Activated naive CD8-positive, alpha-beta T cell treated with anti-CD3 and anti-CD28 coated beads, Interleukin-2, amount 10 ng/mL, durations not matched to agents 7 days and 5 days (primary cell): ENCODE data around the gene SHROOM1. TPM values are rescaled to one million over a fixed set of nuclear protein-coding genes. Genes with fewer than 3 reads are reported as not detected.

ENCODE experiments used
- ATAC-seq: fragments of 150-1000 bp; cut with Tn5 transposase; one replicate; pipeline ENCODE4 v1.10.0; 2021; ENCODE audit warnings: low read depth, moderate library complexity
- POLR2A ChIA-PET: fragments of 350-600 bp; sonication (Branson Sonifier 250); formaldehyde crosslinking; loops from one replicate; lab custom pipeline; 2021; ENCODE audit warnings: antibody characterized with exemption; lab: Charles Lee
- DNase-seq: peaks from one replicate; pipeline ENCODE4 v3.0.0; 2021
- H3K27ac Mint-ChIP-seq: one replicate; pipeline ENCODE4 v1.8.0; 2022; ENCODE audit warnings: mild to moderate bottlenecking, mixed read lengths
- H3K27me3 Mint-ChIP-seq: one replicate; pipeline ENCODE4 v1.8.0; 2022; ENCODE audit warnings: mild to moderate bottlenecking, moderate library complexity, mixed read lengths
- H3K36me3 Mint-ChIP-seq: one replicate; pipeline ENCODE4 v1.8.0; 2021; ENCODE audit warnings: mild to moderate bottlenecking, mixed read lengths
- H3K4me1 Mint-ChIP-seq: one replicate; pipeline ENCODE4 v1.8.0; 2021; ENCODE audit warnings: mixed read lengths
- H3K4me3 Mint-ChIP-seq: one replicate; pipeline ENCODE4 v1.8.0; 2022; ENCODE audit warnings: mild to moderate bottlenecking, moderate library complexity, mixed read lengths
- H3K9me3 Mint-ChIP-seq: one replicate; pipeline ENCODE4 v1.8.0; 2021; ENCODE audit warnings: mixed read lengths
- total RNA-seq, 2 experiments: library from RNA; stranded (reverse); gene quantifications; one replicate each; pipeline ENCODE4 v1.2.3, GENCODE V29; 2021

SHROOM1 gene
- total RNA-seq, 2 experiments from 2014 or later: 4.0 to 6.3 TPM

DNA sequence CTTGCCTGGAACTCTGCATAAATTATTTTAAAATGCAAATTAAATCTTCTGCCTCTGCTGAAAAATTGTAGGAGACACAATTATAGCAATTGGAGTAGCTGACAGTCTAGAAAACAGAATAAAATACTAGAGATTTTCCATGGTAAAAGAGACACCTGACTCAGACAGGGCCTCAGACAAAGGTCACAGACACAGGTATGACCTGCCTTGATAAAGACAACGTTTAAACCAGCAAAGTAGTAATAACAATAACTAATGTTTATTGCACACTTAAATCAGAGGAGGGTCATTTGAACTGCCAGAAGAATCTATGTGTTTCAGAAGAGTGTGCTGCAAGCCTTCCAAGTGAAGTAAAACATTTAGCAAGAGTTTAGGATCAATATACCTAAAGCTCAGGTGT is 13.4 kb downstream of the SHROOM1 start:
- DNase-seq: no peak
- Mint-ChIP-seq H3K9me3 (no peaks in the 10 kb centered on the region), H3K4me3 (no peak overlapping the region), H3K4me1 (peaks cover 17% of the 10 kb centered on the region), H3K27ac (no peak overlapping the region), H3K27me3 (peaks cover 31% of the 10 kb centered on the region), H3K36me3 (no peaks in the 10 kb centered on the region)
- POLR2A ChIA-PET: no interaction called here
- no peak for ATAC-seq

DNA sequence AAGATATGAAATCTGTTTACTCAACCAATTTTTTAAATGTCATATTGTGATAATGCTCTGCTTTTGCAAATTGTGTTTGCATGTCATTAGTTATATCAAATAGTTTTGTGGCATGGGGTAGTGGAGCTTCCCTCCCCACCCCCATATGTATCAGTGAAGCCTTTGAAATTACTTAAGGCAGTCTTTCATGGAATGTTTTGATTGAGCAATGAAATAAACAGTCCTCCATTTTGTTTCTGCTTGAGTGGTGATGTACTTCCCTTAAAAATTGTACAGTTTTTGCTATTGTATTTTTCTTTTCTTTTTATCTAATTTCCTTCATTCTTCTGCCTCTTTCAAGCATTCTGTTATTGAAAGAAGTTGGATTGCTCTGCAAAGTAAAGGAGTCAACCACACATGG is 13.9 kb downstream of the SHROOM1 start:
- DNase-seq (no peak), ATAC-seq (no peak)
- Mint-ChIP-seq H3K9me3 (no peaks in the 10 kb centered on the region), H3K4me1 (peaks cover 17% of the 10 kb centered on the region), H3K36me3 (no peaks in the 10 kb centered on the region), H3K4me3 (no peak overlapping the region), H3K27ac (no peak overlapping the region), H3K27me3 (peaks cover 34% of the 10 kb centered on the region)
- POLR2A ChIA-PET: no interaction called here

DNA sequence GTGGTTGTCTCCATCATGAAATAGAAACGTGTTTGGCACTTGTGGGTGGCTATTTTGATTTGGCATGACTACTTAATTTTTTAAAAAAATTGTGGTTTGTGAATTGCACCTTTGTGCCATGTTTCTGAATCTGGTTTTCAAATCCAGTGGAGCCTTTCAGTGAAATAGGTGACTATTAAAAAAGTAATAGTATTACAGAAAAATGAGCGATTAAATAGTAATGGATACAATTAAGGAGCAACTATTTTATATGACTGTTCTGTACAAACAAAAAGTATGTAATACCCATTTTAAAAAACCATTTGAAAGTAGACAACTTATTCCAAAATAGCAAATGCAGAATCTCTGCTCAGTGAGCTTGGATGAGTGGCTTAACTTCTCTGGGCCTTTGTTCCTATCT is 14.4 kb downstream of the SHROOM1 start:
- DNase-seq (no peak), ATAC-seq (no peak)
- H3K36me3 Mint-ChIP-seq: no peaks in the 10 kb centered on the region
- H3K4me1 Mint-ChIP-seq: peaks cover 17% of the 10 kb centered on the region
- no peak overlapping the region for H3K4me3 Mint-ChIP-seq
- POLR2A ChIA-PET: no interaction called here
- H3K27me3 Mint-ChIP-seq: peaks cover 39% of the 10 kb centered on the region
- H3K27ac Mint-ChIP-seq: no peak overlapping the region
- no peaks in the 10 kb centered on the region for H3K9me3 Mint-ChIP-seq

DNA sequence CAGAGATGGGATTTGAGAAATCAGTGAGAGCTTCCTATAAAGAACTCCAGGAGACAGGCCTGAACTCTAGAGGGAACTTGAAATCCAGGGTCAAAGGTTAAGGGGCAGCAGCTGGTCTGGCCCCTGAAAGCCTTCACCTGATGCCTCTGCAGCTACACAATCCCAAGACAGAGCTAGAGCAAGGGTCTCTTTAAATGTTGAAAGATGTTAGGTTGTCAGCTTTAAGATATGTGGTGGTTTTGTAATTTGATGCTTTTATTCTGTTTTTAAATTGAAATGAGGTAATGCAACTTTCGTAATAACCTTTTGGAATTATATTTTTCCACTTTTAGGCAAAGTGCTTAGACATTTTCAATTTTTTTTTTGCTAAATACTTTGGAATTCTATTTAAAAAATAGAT is 15.0 kb downstream of the SHROOM1 start:
- no peak overlapping the region for H3K27ac Mint-ChIP-seq
- no peaks in the 10 kb centered on the region for H3K36me3 Mint-ChIP-seq
- H3K4me1 Mint-ChIP-seq: peaks cover 17% of the 10 kb centered on the region
- no peaks in the 10 kb centered on the region for H3K9me3 Mint-ChIP-seq
- no peak for ATAC-seq
- H3K27me3 Mint-ChIP-seq: peaks cover 42% of the 10 kb centered on the region
- POLR2A ChIA-PET: interaction anchor here (0.5 to 1.3 kb wide), 2 partner anchors 9 to 335 kb away, joined by 3 read pairs; no protein-coding TSS in a partner anchor
- DNase-seq: no peak
- no peak overlapping the region for H3K4me3 Mint-ChIP-seq

DNA sequence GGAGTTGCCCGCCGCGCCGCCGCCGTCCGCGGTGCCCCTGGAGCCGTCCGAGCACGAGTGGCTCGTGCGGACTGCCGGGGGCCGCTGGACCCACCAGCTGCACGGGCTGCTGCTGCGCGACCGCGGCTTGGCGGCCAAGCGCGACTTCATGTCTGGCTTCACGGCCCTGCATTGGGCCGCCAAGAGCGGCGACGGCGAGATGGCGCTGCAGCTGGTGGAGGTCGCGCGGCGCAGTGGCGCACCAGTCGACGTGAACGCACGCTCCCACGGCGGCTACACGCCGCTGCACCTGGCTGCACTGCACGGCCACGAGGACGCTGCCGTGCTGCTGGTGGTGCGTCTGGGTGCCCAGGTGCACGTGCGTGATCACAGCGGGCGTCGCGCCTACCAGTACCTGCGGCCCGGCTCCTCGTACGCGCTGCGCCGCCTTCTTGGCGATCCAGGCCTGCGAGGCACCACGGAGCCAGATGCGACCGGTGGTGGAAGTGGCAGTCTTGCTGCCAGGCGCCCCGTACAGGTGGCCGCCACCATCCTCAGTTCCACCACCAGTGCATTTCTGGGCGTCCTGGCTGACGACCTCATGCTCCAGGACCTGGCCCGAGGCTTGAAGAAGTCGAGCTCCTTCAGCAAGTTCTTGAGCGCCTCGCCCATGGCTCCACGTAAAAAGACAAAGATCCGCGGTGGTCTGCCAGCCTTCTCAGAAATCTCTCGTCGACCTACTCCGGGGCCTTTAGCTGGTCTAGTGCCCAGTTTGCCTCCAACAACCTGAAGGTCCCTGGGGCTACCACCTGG is 15.7 kb downstream of the SHROOM1 start:
- no peak for ATAC-seq
- Mint-ChIP-seq H3K27ac (no peak overlapping the region), H3K36me3 (no peaks in the 10 kb centered on the region), H3K4me3 (no peak overlapping the region), H3K4me1 (peaks cover 14% of the 10 kb centered on the region), H3K27me3 (peaks cover 49% of the 10 kb centered on the region), H3K9me3 (no peaks in the 10 kb centered on the region)
- no peak for DNase-seq
- POLR2A ChIA-PET: interaction anchor here (0.5 to 1.5 kb wide), 4 partner anchors 9 to 335 kb away, joined by 3 to 4 read pairs (median 3); partner anchors contain the start of gene RAD50

DNA sequence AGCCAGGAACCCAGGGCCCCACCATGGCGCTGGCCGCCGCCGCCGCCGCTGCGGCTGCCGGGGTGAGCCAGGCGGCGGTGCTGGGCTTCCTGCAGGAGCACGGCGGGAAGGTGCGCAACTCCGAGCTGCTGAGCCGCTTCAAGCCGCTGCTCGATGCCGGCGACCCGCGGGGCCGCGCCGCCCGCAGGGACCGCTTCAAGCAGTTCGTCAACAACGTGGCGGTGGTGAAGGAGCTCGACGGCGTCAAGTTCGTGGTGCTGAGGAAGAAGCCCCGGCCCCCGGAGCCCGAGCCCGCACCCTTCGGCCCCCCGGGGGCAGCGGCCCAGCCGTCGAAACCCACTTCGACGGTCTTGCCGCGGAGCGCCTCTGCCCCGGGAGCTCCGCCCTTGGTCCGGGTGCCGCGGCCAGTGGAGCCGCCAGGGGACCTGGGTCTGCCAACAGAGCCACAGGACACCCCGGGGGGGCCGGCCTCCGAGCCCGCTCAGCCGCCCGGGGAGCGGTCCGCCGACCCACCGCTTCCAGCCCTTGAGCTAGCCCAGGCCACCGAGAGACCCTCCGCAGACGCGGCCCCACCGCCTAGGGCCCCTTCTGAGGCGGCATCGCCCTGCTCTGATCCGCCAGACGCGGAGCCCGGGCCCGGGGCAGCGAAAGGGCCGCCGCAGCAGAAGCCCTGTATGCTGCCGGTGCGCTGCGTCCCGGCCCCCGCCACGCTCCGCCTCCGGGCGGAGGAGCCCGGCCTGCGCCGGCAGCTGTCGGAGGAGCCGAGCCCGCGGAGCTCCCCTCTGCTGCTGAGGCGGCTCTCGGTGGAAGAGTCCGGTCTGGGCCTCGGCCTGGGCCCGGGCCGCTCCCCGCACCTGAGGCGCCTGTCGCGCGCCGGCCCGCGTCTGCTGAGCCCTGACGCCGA is 16.6 kb downstream of the SHROOM1 start:
- Mint-ChIP-seq H3K4me3 (peak overlapping the region; percentile 42), H3K36me3 (no peaks in the 10 kb centered on the region), H3K9me3 (no peaks in the 10 kb centered on the region), H3K27me3 (peaks cover 55% of the 10 kb centered on the region), H3K4me1 (peaks cover 7% of the 10 kb centered on the region), H3K27ac (no peak overlapping the region)
- POLR2A ChIA-PET: interaction anchor here (1.2 to 1.5 kb wide), 3 partner anchors 16 to 257 kb away, joined by 3 to 4 read pairs (median 3); partner anchors contain the start of gene RAD50
- peak; percentile 60 for ATAC-seq
- peak; percentile 63 for DNase-seq

DNA sequence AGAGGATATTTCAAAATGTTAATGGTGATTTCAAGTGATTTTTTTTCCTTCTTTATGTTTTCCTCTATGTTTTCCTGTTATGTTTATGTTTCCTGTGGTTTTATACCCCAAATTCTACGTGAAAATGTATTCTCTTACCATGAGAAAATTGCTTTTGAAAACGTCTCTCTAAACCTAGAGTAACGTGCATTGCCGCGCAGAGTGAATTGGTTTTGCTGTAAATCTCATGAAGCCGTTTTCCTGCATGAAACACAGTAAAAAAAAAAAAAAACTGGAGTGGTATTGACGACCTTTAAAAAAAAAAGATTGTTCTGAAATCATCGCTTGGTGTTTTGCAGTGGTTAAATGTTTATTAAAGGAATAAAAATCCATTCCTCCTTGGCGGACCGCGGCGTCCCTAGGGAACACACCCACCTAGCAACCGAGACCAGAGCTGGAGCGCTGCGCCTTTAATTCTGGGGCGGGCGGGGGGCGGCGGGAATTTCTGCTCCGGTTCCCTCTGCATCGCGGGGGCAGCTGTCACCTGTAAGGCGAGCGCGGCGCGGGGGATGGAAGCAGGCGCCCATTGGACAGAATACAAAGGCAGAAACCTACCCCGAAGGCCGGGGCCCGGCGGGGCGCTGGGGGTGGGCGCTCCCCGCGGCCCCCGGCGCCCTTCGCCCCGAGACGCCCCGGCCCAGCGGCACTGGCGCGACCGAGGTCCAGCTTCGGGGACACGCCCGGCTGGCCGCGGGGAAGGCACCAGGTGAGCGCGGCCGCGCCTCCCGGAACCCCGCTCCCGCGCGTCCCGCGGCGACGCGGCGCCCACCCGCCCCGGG is 17.5 kb downstream of the SHROOM1 start, which contains the start of gene SOWAHA:
TSS of gene SOWAHA (plus strand) at position 522 of the 818 bp plus-strand sequence. CDS start 320 bp downstream, outside the sequence.
- no peak within 1 kb of the TSS for H3K27ac Mint-ChIP-seq

DNA sequence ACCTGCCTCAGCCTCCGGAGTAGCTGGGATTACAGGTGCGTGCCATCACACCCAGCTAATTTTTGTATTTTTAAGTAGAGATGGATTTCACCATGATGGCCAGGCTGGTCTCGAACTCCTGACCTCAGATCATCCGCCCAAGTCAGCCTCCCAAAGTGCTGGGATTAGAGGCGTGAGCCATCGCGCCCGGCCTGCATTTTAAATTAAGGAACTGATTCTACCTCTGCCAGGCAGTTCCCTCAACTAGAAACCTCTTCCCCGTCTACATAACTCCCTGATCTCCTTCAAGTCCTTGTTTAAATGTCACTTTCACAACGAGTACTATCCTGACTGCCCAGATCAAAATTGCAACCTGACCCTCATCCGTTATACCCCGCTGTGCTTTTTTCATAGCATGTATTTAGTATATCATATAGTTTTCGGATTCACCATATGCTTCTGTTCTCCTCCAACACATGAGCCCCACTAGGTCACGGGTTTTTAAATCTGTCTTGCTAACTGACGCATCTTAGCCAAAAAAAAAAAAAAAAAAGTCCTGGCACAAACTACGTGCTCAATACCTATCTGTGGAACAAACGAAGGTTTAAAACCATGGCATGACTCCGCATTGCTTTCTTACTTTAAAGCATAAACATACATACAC is 18.2 kb downstream of the SHROOM1 start:
- Mint-ChIP-seq H3K9me3 (no peaks in the 10 kb centered on the region), H3K4me1 (peaks cover 10% of the 10 kb centered on the region), H3K27me3 (peaks cover 63% of the 10 kb centered on the region), H3K27ac (no peak overlapping the region), H3K4me3 (peak overlapping the region; percentile 79), H3K36me3 (no peaks in the 10 kb centered on the region)
- DNase-seq (no peak), ATAC-seq (no peak)
- POLR2A ChIA-PET: no interaction called here

More for the DNA sequence above, 17.5 kb downstream of the SHROOM1 start, which contains the start of gene SOWAHA:
- Mint-ChIP-seq H3K4me3 (peak within 1 kb of the TSS; percentile 79), H3K4me1 (peaks cover 7% of the 10 kb centered on the region), H3K27me3 (peaks cover 60% of the 10 kb centered on the region), H3K9me3 (no peaks in the 10 kb centered on the region), H3K36me3 (no peaks in the 10 kb centered on the region)
- DNase-seq (no peak), ATAC-seq (peak; percentile 27)
- POLR2A ChIA-PET: interaction anchor here (1.2 to 1.5 kb wide), 2 partner anchors 17 to 62 kb away, joined by 3 read pairs; no protein-coding TSS in a partner anchor

DNA sequence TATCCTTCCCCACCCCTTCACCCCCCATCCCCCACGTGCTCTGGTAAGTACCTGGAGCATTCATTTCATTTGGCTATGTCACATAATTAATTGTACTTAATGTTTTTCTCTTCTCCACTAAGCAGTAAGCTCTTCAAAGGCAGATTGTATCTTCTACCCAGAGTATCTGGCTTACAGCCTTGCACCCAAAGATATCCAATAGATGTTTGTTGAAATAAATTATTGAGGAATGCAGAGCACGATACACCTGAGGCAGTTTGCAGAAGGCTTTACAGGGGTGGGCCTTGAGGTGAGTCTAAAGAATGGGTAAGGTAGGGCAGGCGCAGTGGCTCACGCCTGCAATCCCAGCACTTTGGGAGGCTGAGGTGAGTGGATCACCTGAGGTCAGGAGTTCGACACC is 19.8 kb downstream of the SHROOM1 start:
- H3K36me3 Mint-ChIP-seq: no peaks in the 10 kb centered on the region
- H3K4me3 Mint-ChIP-seq: no peak overlapping the region
- POLR2A ChIA-PET: no interaction called here
- ATAC-seq (no peak), DNase-seq (no peak)
- no peak overlapping the region for H3K27ac Mint-ChIP-seq
- peaks cover 12% of the 10 kb centered on the region for H3K4me1 Mint-ChIP-seq
- H3K27me3 Mint-ChIP-seq: peaks cover 68% of the 10 kb centered on the region
- no peaks in the 10 kb centered on the region for H3K9me3 Mint-ChIP-seq

DNA sequence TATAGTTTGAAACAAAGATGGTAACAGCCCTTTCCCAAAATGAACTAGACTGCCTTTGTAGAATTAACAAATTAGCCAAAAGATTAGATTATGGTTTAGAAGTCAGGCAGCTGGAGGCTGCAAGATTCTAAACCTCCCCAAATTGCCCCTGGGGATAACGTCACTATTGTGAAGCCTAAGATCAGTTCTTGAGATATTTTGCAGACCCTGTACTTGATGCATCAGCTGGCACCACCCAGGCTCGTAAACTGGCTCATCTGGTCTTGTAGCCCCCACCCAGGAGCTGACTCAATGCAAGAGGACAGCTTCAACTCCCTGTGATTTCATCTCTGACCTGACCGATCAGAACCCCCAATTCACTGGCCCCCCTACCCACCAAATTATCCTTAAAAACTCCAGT is 21.6 kb downstream of the SHROOM1 start:
- Mint-ChIP-seq H3K36me3 (no peaks in the 10 kb centered on the region), H3K27me3 (peaks cover 70% of the 10 kb centered on the region), H3K4me3 (no peak overlapping the region), H3K9me3 (no peaks in the 10 kb centered on the region), H3K4me1 (peaks cover 12% of the 10 kb centered on the region), H3K27ac (no peak overlapping the region)
- no peak for ATAC-seq
- POLR2A ChIA-PET: no interaction called here
- DNase-seq: no peak

DNA sequence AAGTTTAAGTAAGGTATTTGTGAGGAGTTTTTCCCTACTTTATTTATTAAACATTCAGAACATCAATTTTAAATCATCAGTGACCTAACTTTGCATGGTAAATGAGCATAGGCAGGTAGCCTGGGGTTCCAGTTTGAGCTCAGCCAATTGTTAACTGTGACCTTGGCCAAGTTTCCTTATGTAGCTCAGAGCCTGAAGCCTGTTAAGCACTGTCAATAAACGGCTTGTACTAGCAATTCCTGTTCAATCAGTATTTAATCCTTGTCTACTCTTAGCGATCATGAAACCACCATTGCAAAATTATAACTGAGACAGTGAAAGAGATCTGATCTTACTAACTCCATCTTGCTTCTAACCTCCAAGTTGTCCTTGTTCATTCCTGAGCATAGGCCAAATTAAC is 22.0 kb downstream of the SHROOM1 start:
- no peak for ATAC-seq
- H3K4me3 Mint-ChIP-seq: no peak overlapping the region
- H3K4me1 Mint-ChIP-seq: peaks cover 12% of the 10 kb centered on the region
- H3K36me3 Mint-ChIP-seq: no peaks in the 10 kb centered on the region
- H3K9me3 Mint-ChIP-seq: no peaks in the 10 kb centered on the region
- POLR2A ChIA-PET: no interaction called here
- H3K27me3 Mint-ChIP-seq: peaks cover 74% of the 10 kb centered on the region
- no peak overlapping the region for H3K27ac Mint-ChIP-seq
- DNase-seq: no peak

DNA sequence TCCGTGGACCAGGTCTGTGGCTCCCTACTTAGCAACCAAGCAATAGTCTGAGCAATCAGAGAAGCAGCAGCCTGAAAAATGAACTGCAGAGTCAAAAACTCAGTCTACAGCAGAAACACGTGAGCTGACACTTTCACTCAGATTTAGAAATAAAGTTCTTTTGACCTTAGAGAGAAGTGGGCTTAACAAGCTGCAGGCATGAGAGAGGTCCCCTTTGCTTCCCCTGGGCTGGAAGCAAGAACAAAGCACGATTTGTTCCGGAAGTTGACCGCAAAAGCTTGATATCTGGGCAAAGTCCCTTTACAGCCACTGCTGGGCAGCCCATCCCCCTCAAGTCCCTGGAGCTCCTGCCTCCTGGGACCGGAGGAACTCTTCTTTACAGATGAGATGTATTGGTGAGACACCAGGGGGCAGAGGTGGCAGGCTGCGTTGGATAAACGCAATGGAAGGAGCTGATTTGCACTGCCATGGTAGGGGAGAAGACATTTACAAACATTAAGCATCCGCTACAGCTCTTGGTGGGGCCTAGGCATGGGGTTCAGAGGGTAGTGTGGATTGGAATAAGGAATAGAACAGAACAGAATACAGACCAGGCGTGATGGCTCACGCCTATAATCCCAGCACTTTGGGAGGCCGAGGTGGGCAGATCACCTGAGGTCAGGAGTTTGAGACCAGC is 23.1 kb downstream of the SHROOM1 start:
- Mint-ChIP-seq H3K27ac (no peak overlapping the region), H3K4me1 (peaks cover 5% of the 10 kb centered on the region), H3K36me3 (no peaks in the 10 kb centered on the region), H3K9me3 (no peaks in the 10 kb centered on the region), H3K4me3 (no peak overlapping the region), H3K27me3 (peaks cover 76% of the 10 kb centered on the region)
- ATAC-seq (no peak), DNase-seq (peak; percentile 28)
- POLR2A ChIA-PET: interaction anchor here (0.5 kb wide), 1 partner anchor 13 kb away, joined by 3 read pairs; no protein-coding TSS in a partner anchor
